ENCODE measurements around the gene PRKCG.
"Not testable (repeated sequence)": the region's sequence is repeated elsewhere in the genome, so short reads cannot be mapped to it uniquely, and the experiment has no call there.

PRKCG gene

DNA sequence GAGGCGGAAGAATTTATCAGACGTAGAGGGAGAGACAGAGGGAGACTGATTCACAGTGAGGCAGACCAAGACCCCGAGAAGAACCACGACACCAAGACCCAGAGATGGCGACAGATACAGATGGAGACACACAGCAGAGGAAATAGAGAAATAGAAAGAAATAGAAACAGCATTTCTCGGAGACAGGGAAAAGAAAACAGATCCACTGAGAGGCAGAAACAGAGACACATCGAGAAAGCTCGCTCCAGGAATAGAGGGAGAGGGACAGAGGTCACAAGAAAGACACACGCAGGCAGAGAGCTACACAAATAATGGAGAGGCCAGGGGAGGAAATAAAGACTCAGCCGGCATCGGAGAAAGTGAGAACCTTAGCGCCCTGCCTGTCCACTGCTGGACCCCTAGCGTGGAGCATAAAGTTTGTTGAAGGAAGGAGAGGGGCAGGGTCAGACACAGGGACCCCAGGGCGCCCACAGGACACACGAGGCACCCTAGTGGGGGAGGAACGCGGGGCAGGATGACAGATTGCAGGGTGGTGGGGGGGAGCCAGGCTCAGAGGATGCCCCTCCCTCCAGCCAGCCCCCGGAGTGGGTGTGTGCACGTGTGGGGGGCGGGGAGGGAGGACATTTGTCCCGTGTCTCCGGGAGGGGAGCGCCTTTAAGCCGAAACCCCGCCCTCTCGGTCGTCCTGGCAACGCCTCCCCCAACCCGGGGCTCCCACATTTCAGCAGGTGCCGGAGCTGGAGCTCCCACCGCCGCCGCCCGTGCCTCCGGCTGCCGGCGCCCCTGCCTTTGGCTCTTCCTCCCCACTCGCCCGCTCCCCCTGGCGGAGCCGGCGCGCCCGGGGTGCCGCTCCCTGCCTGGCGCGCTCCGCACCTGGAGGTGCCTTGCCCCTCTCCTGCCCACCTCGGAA is at the start of gene PRKCG:
PRKCG (plus strand) TSS at position 716 of the 909 bp plus-strand sequence. CDS start 298 bp downstream, outside the sequence.
- TF ChIP-seq, protein P1, sequence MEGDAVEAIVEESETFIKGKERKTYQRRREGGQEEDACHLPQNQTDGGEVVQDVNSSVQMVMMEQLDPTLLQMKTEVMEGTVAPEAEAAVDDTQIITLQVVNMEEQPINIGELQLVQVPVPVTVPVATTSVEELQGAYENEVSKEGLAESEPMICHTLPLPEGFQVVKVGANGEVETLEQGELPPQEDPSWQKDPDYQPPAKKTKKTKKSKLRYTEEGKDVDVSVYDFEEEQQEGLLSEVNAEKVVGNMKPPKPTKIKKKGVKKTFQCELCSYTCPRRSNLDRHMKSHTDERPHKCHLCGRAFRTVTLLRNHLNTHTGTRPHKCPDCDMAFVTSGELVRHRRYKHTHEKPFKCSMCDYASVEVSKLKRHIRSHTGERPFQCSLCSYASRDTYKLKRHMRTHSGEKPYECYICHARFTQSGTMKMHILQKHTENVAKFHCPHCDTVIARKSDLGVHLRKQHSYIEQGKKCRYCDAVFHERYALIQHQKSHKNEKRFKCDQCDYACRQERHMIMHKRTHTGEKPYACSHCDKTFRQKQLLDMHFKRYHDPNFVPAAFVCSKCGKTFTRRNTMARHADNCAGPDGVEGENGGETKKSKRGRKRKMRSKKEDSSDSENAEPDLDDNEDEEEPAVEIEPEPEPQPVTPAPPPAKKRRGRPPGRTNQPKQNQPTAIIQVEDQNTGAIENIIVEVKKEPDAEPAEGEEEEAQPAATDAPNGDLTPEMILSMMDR (IDR thresholded peaks at IDR 0.05): peak; percentile 38
- Mint-ChIP-seq H3K4me3 (peak within 1 kb of the TSS; percentile 79), H3K36me3 (ENCODE audit: low read depth) (peaks cover 5% of the 10 kb centered on the region), H3K27me3 (ENCODE audit: low read depth, poor library complexity) (peaks cover 44% of the 10 kb centered on the region), H3K4me1 (peaks cover 37% of the 10 kb centered on the region), H3K27ac (no peak within 1 kb of the TSS), H3K9me3 (no peaks in the 10 kb centered on the region)
- DNase-seq: peak; percentile 83

DNA sequence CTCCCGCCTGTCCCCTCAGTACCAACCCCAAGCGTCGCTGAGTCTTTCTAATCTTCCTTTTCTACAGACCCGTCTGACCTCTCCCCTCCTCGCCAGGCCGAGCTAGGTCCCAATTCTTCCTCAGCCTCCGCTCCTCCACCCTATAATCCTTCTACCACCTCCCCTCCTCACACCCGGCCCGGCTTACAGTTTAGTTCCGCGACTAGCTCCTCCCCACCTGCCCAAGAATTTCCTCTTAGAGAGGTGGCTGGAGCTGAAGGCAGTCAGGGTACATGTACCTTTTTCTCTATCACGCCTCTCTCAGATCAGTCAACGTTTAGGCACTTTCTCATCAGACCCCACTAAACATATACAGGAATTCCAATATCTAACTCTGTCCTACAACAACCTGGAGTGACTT is 49.1 kb upstream of the PRKCG start:
- not testable (repeated sequence) for DNase-seq; H3K36me3 Mint-ChIP-seq (ENCODE audit: low read depth); H3K27ac Mint-ChIP-seq; H3K9me3 Mint-ChIP-seq
- peak overlapping the region; percentile 47 for H3K4me3 Mint-ChIP-seq
- H3K4me1 Mint-ChIP-seq: peaks cover 31% of the 10 kb centered on the region
- H3K27me3 Mint-ChIP-seq (ENCODE audit: low read depth, poor library complexity): peaks cover 64% of the 10 kb centered on the region

DNA sequence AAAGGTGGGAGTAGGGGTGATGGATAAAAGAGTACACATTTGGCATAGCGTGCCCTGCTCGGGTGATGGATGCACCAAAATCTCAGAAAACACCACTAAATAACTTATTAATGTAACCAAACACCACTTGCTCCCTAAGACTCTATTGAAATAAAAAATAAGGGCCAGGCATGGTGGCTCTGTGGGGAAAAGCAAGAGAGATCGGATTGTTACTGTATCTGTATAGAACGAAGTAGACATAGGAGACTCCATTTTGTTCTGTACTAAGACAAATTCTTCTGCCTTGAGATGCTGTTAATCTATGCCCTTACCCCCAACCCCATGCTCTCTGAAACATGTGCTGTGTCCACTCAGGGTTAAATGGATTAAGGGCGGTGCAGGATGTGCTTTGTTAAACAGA is 43.6 kb upstream of the PRKCG start:
- H3K36me3 Mint-ChIP-seq (ENCODE audit: low read depth); H3K9me3 Mint-ChIP-seq; DNase-seq; H3K4me3 Mint-ChIP-seq; H3K27ac Mint-ChIP-seq: not testable (repeated sequence)
- Mint-ChIP-seq H3K27me3 (ENCODE audit: low read depth, poor library complexity) (peaks cover 38% of the 10 kb centered on the region), H3K4me1 (peaks cover 32% of the 10 kb centered on the region)

DNA sequence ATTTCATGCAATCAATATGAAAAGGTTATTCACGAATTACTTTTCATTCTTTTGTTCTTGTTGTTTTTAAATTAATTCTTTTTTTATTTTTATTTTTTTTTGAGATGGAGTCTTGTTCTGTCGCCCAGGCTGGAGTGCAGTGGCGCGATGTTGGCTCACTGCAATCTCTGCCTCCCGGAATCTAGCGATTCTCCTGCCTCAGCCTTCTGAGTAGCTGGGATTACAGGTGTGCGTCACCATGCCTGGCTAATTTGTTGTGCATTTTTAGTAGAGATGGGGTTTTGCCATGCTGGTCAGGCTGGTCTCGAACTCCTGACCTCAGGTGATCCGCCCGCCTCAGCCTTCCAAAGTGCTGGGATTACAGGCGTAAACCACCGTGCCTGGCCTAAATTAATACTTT is 41.8 kb upstream of the PRKCG start:
- peaks cover 22% of the 10 kb centered on the region for H3K27me3 Mint-ChIP-seq (ENCODE audit: low read depth, poor library complexity)
- H3K4me3 Mint-ChIP-seq; H3K9me3 Mint-ChIP-seq; H3K36me3 Mint-ChIP-seq (ENCODE audit: low read depth); DNase-seq; H3K27ac Mint-ChIP-seq: not testable (repeated sequence)
- H3K4me1 Mint-ChIP-seq: peaks cover 19% of the 10 kb centered on the region

DNA sequence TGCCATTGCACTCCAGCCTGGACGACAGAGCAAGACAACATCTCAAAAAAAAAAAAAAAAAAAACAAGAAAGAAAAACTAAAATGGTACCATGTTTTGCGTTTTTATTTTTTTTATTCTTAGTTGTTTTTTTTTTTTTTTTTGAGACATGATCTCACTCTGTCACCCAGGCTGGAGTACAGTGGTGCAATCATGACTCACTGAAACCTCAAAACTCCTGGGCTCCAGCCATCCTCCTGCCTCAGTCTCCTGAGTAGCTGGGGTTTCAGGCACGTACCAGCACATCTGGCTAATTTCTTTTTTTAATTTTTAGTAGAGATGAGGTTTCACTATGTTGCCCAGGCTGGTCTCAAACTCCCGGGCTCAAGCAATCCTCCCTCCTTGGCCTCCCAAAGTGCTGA is 41.1 kb upstream of the PRKCG start:
- not testable (repeated sequence) for H3K27ac Mint-ChIP-seq; H3K4me3 Mint-ChIP-seq; DNase-seq; H3K9me3 Mint-ChIP-seq; H3K36me3 Mint-ChIP-seq (ENCODE audit: low read depth)
- Mint-ChIP-seq H3K4me1 (peaks cover 19% of the 10 kb centered on the region), H3K27me3 (ENCODE audit: low read depth, poor library complexity) (peaks cover 20% of the 10 kb centered on the region)

DNA sequence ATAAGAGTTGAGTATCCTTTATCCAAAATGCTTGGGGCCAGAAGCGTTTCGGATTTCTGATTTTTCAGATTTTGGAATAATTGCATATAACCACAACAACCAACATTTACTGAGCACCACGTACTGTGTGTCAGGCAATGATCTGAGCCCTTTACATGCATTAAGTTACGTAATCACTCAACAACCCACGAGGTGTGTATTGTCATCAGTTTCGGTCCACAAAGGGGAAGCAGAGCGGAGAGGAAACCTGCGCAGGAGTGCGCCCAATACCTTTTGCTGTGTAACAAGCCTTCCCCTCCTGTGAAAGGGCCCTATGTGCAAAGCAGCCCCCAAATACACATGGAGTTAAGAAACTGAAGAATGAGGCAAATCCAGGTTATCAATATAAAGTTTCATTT is 37.1 kb upstream of the PRKCG start:
- TF ChIP-seq, protein P1 (IDR thresholded peaks at IDR 0.05): no peak
- H3K27ac Mint-ChIP-seq: no peak overlapping the region
- no peak overlapping the region for H3K4me3 Mint-ChIP-seq
- no peaks in the 10 kb centered on the region for H3K9me3 Mint-ChIP-seq
- no peaks in the 10 kb centered on the region for H3K36me3 Mint-ChIP-seq (ENCODE audit: low read depth)
- no peak for DNase-seq
- peaks cover 11% of the 10 kb centered on the region for H3K4me1 Mint-ChIP-seq
- peaks cover 10% of the 10 kb centered on the region for H3K27me3 Mint-ChIP-seq (ENCODE audit: low read depth, poor library complexity)

DNA sequence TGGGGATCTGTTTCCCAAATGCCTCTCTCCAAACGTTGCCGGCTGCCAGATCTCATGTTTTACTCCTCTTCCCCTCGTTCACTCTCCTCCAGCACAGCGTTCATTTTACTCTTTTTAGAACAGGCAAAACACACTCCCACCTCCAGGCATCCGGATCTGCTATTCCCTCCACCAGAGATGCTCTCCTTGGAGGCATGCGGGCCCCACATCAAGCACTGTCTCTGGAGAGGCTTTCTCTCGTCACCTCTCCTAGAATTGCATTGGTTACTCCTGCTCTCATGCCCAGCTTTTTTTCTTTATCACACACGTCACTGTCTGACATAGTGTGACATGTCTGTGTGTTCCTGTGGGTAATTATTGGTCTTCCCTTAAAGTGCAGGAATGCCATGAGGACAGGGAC is 34.4 kb upstream of the PRKCG start:
- Mint-ChIP-seq H3K36me3 (ENCODE audit: low read depth) (no peaks in the 10 kb centered on the region), H3K27me3 (ENCODE audit: low read depth, poor library complexity) (peaks cover 18% of the 10 kb centered on the region), H3K4me3 (no peak overlapping the region), H3K4me1 (peaks cover 5% of the 10 kb centered on the region), H3K27ac (peak overlapping the region; percentile 13), H3K9me3 (no peaks in the 10 kb centered on the region)
- TF ChIP-seq, protein P1 (IDR thresholded peaks at IDR 0.05): no peak
- DNase-seq: no peak

DNA sequence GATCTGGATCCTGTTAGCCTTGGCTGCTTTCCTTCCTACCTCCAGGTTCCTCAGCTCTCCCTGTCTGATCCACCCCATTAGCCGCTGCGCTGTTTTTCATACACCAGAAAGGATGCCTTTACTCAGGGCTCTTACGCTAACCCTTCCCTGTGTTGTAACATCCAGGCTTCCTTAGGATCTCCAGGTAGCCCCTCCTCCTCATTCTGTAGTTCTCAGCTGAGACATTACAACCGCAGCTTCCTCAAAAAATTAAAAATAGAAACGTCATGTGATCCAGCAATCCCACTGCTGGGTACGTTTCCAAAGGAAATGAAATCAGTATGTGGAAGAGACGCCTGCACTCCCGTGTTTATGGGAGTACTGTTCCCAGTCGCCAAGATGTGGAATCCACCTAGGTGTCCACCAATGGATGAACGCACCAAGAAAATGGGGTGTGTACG is 32.7 kb upstream of the PRKCG start:
- no peak for DNase-seq
- H3K4me3 Mint-ChIP-seq: no peak overlapping the region
- no peaks in the 10 kb centered on the region for H3K36me3 Mint-ChIP-seq (ENCODE audit: low read depth)
- H3K9me3 Mint-ChIP-seq: no peaks in the 10 kb centered on the region
- no peak overlapping the region for H3K27ac Mint-ChIP-seq
- H3K27me3 Mint-ChIP-seq (ENCODE audit: low read depth, poor library complexity): peaks cover 20% of the 10 kb centered on the region
- H3K4me1 Mint-ChIP-seq: peaks cover 5% of the 10 kb centered on the region
- TF ChIP-seq, protein P1 (IDR thresholded peaks at IDR 0.05): no peak
